D721Med (cell line): ENCODE data around the gene IL15RA.

Experiments
- DNase-seq: peaks from one replicate; pipeline ENCODE4 v3.0.0; 2011; ENCODE audit warnings: low spot score; ENCODE audit not compliant: insufficient read length
- FAIRE-seq: peaks from 2 replicates; lab custom pipeline; 2011; peaks lifted over from hg19 to GRCh38; lab: Jason Lieb, UNC
- CTCF ChIP-seq: IDR thresholded peaks from 2 replicates; pipeline ENCODE4 v1.5.1; 2012; ENCODE audit warnings: mild to moderate bottlenecking, control low read depth; ENCODE audit not compliant: insufficient read depth; ENCODE audit errors: missing control alignments

The IL15RA gene

GRCh38 chr10:5977471-5978229, at the start of gene IL15RA:
Gene IL15RA, minus strand, starts transcription at chr10:5977543. Its CDS starts 51 bp downstream, at chr10:5977492.
- DNase-seq: no peak
- no peak for FAIRE-seq
- TF ChIP-seq CTCF: no peak

GRCh38 chr10:6025683-6026255, 48.4 kb upstream of the IL15RA start:
- DNase-seq (no peak), FAIRE-seq (no peak)
- no peak for TF ChIP-seq CTCF

GRCh38 chr10:6024334-6024682, 47.0 kb upstream of the IL15RA start:
- TF ChIP-seq CTCF: no peak
- DNase-seq: no peak
- FAIRE-seq: no peak

- no peak for FAIRE-seq
- no peak for TF ChIP-seq CTCF
- DNase-seq: no peak
Observed at GRCh38 chr10:6023661-6024333, 46.5 kb upstream of the IL15RA start.

GRCh38 chr10:6022660-6023059, 45.3 kb upstream of the IL15RA start:
- FAIRE-seq: no peak
- no peak for TF ChIP-seq CTCF
- no peak for DNase-seq

- FAIRE-seq (no peak), DNase-seq (no peak)
- no peak for TF ChIP-seq CTCF
Observed at GRCh38 chr10:6020826-6021225, 43.5 kb upstream of the IL15RA start.

GRCh38 chr10:6019796-6020195, 42.5 kb upstream of the IL15RA start:
- no peak for DNase-seq
- no peak for TF ChIP-seq CTCF
- no peak for FAIRE-seq
